Gastroesophageal sphincter (tissue), 3 donors: ENCODE results near the gene ZBTB8A.

ENCODE experiments used
- CTCF ChIP-seq, 4 experiments: fragments of 200-600 bp in 2 of 4; fragments of 450-650 bp in 2 of 4; sonication (generic) in 1 of 4; IDR thresholded peaks; one replicate each; pipeline ENCODE4 v1.5.1; 2017 to 2019; ENCODE audit warnings: antibody characterized with exemption in 4 of 4, mild to moderate bottlenecking in 2 of 4, moderate library complexity in 2 of 4
- POLR2A ChIP-seq, 2 donors: fragments of 450-650 bp; IDR thresholded peaks; one replicate each; pipeline ENCODE4 v1.6.1; 2017; ENCODE audit warnings: antibody characterized with exemption in 2 of 2, mild to moderate bottlenecking in 2 of 2, moderate library complexity in 1 of 2

- TF ChIP-seq CTCF (IDR thresholded peaks at IDR 0.05) (no peak), POLR2A (IDR thresholded peaks at IDR 0.05) (no peak)
Observed at GRCh38 chr1:32494196-32494595, 45.0 kb upstream of the ZBTB8A start.
